ENCODE results near the gene ARRDC1.

The ARRDC1 gene

GRCh38 chr9:137639303-137640051 lies 34.0 kb downstream of the ARRDC1 start:
- no peak for DNase-seq (ENCODE audit: low read depth in 3 of 3)

- no peak for DNase-seq (ENCODE audit: low read depth in 3 of 3)
Measured at GRCh38 chr9:137640862-137641261, 35.4 kb downstream of the ARRDC1 start.

- DNase-seq (ENCODE audit: low read depth in 3 of 3): no peak
Measured at GRCh38 chr9:137642118-137642601, 36.7 kb downstream of the ARRDC1 start.

GRCh38 chr9:137642892-137643291 lies 37.4 kb downstream of the ARRDC1 start:
- no peak for DNase-seq (ENCODE audit: low read depth in 3 of 3)

- DNase-seq (ENCODE audit: low read depth in 3 of 3): no peak
Measured at GRCh38 chr9:137643921-137644320, 38.4 kb downstream of the ARRDC1 start.

- no peak for DNase-seq (ENCODE audit: low read depth in 3 of 3)
Measured at GRCh38 chr9:137645211-137645610, 39.7 kb downstream of the ARRDC1 start.

GRCh38 chr9:137646341-137646740 lies 40.9 kb downstream of the ARRDC1 start:
- no peak for DNase-seq (ENCODE audit: low read depth in 3 of 3)

- DNase-seq (ENCODE audit: low read depth in 3 of 3): no peak
Measured at GRCh38 chr9:137647096-137647714, 41.7 kb downstream of the ARRDC1 start.

GRCh38 chr9:137648396-137648795 lies 42.9 kb downstream of the ARRDC1 start:
- no peak for DNase-seq (ENCODE audit: low read depth in 3 of 3)

- DNase-seq (ENCODE audit: low read depth in 3 of 3): no peak
Measured at GRCh38 chr9:137649553-137649952, 44.1 kb downstream of the ARRDC1 start.

GRCh38 chr9:137650259-137650658 lies 44.8 kb downstream of the ARRDC1 start:
- DNase-seq (ENCODE audit: low read depth in 3 of 3): no peak

GRCh38 chr9:137650779-137651178 lies 45.3 kb downstream of the ARRDC1 start:
- DNase-seq (ENCODE audit: low read depth in 3 of 3): no peak

- DNase-seq (ENCODE audit: low read depth in 3 of 3): no peak
Measured at GRCh38 chr9:137656416-137656815, 50.9 kb downstream of the ARRDC1 start.

- DNase-seq (ENCODE audit: low read depth in 3 of 3): no peak
Measured at GRCh38 chr9:137657606-137658005, 52.1 kb downstream of the ARRDC1 start.

- DNase-seq (ENCODE audit: low read depth in 3 of 3): no peak
Measured at GRCh38 chr9:137658781-137659180, 53.3 kb downstream of the ARRDC1 start.

- DNase-seq (ENCODE audit: low read depth in 3 of 3): no peak
Measured at GRCh38 chr9:137660144-137660543, 54.7 kb downstream of the ARRDC1 start.

GRCh38 chr9:137663584-137663983 lies 58.1 kb downstream of the ARRDC1 start:
- DNase-seq (ENCODE audit: low read depth in 3 of 3): no peak

- DNase-seq (ENCODE audit: low read depth in 3 of 3): no peak
Measured at GRCh38 chr9:137664676-137665075, 59.2 kb downstream of the ARRDC1 start.

Measured in stimulated activated CD4-positive, alpha-beta T cell treated with anti-CD3 and anti-CD28 coated beads, TNF-alpha, amount 100 ng/mL, for 4 hours (primary cell).